ENCODE data around the gene CARS1. TPM values are rescaled to one million over a fixed set of nuclear protein-coding genes. Genes with fewer than 3 reads are reported as not detected.
A peak's percentile ranks its signal among the peaks of the same experiment; 100 is the strongest.

Gene CARS1
- total RNA-seq, 1 donor from 2014 or later: 47.6 TPM

GRCh38 chr11:2989006-2989405 is 68.2 kb downstream of the CARS1 start:
- Mint-ChIP-seq H3K9me3 (ENCODE audit: unreplicated experiment) (no peaks in the 10 kb centered on the region), H3K27me3 (ENCODE audit: unreplicated experiment) (peaks cover 7% of the 10 kb centered on the region), H3K4me3 (ENCODE audit: unreplicated experiment) (peak overlapping the region; percentile 79), H3K36me3 (ENCODE audit: low read depth, unreplicated experiment) (peaks cover 7% of the 10 kb centered on the region), H3K4me1 (ENCODE audit: unreplicated experiment) (peaks cover 38% of the 10 kb centered on the region), H3K27ac (ENCODE audit: unreplicated experiment) (peak overlapping the region; percentile 70)
- DNase-seq (ENCODE audit: low spot score): no peak
- TF ChIP-seq CTCF (IDR thresholded peaks at IDR 0.05; ENCODE audit: unreplicated experiment): no peak

GRCh38 chr11:2987881-2988861 is 69.1 kb downstream of the CARS1 start:
- no peak for DNase-seq (ENCODE audit: low spot score)
- Mint-ChIP-seq H3K4me3 (ENCODE audit: unreplicated experiment) (peak overlapping the region; percentile 35), H3K4me1 (ENCODE audit: unreplicated experiment) (peaks cover 38% of the 10 kb centered on the region), H3K36me3 (ENCODE audit: low read depth, unreplicated experiment) (peaks cover 7% of the 10 kb centered on the region), H3K27ac (ENCODE audit: unreplicated experiment) (peak overlapping the region; percentile 70), H3K9me3 (ENCODE audit: unreplicated experiment) (no peaks in the 10 kb centered on the region), H3K27me3 (ENCODE audit: unreplicated experiment) (peaks cover 7% of the 10 kb centered on the region)
- TF ChIP-seq CTCF (IDR thresholded peaks at IDR 0.05; ENCODE audit: unreplicated experiment): no peak

- H3K27me3 Mint-ChIP-seq (ENCODE audit: unreplicated experiment): peaks cover 1% of the 10 kb centered on the region
- H3K9me3 Mint-ChIP-seq (ENCODE audit: unreplicated experiment): no peaks in the 10 kb centered on the region
- H3K27ac Mint-ChIP-seq (ENCODE audit: unreplicated experiment): no peak overlapping the region
- DNase-seq (ENCODE audit: low spot score): no peak
- peaks cover 4% of the 10 kb centered on the region for H3K36me3 Mint-ChIP-seq (ENCODE audit: low read depth, unreplicated experiment)
- no peak for TF ChIP-seq CTCF (IDR thresholded peaks at IDR 0.05; ENCODE audit: unreplicated experiment)
- H3K4me1 Mint-ChIP-seq (ENCODE audit: unreplicated experiment): peaks cover 16% of the 10 kb centered on the region
- H3K4me3 Mint-ChIP-seq (ENCODE audit: unreplicated experiment): no peak overlapping the region
These were observed 73.3 kb downstream of the CARS1 start for GRCh38 chr11:2983908-2984307.

- Mint-ChIP-seq H3K4me1 (ENCODE audit: unreplicated experiment) (peaks cover 5% of the 10 kb centered on the region), H3K9me3 (ENCODE audit: unreplicated experiment) (no peaks in the 10 kb centered on the region), H3K27me3 (ENCODE audit: unreplicated experiment) (peaks cover 1% of the 10 kb centered on the region), H3K27ac (ENCODE audit: unreplicated experiment) (no peak overlapping the region), H3K4me3 (ENCODE audit: unreplicated experiment) (no peak overlapping the region), H3K36me3 (ENCODE audit: low read depth, unreplicated experiment) (peaks cover 8% of the 10 kb centered on the region)
- no peak for TF ChIP-seq CTCF (IDR thresholded peaks at IDR 0.05; ENCODE audit: unreplicated experiment)
- DNase-seq (ENCODE audit: low spot score): no peak
These were observed 75.0 kb downstream of the CARS1 start for GRCh38 chr11:2982214-2982613.

- H3K9me3 Mint-ChIP-seq (ENCODE audit: unreplicated experiment): no peaks in the 10 kb centered on the region
- H3K4me3 Mint-ChIP-seq (ENCODE audit: unreplicated experiment): no peak overlapping the region
- H3K27ac Mint-ChIP-seq (ENCODE audit: unreplicated experiment): no peak overlapping the region
- no peak for DNase-seq (ENCODE audit: low spot score)
- peaks cover 15% of the 10 kb centered on the region for H3K36me3 Mint-ChIP-seq (ENCODE audit: low read depth, unreplicated experiment)
- TF ChIP-seq CTCF (IDR thresholded peaks at IDR 0.05; ENCODE audit: unreplicated experiment): no peak
- peaks cover 1% of the 10 kb centered on the region for H3K27me3 Mint-ChIP-seq (ENCODE audit: unreplicated experiment)
- peaks cover 2% of the 10 kb centered on the region for H3K4me1 Mint-ChIP-seq (ENCODE audit: unreplicated experiment)
These were observed 76.1 kb downstream of the CARS1 start for GRCh38 chr11:2981130-2981529.
